ENCODE results near the gene ZNF584.
A peak's percentile ranks its signal among the peaks of the same experiment; 100 is the strongest.

The ZNF584 gene

GRCh38 chr19:58387338-58388174, 20.9 kb upstream of the ZNF584 start:
- H3K79me1 ChIP-seq (ENCODE audit: low read length) = peaks cover 11% of the 10 kb centered on the region
- no CpG with 5 or more reads among the region's 39 CpGs for WGBS (ENCODE audit: extremely low coverage, insufficient coverage, insufficient read length)

DNA sequence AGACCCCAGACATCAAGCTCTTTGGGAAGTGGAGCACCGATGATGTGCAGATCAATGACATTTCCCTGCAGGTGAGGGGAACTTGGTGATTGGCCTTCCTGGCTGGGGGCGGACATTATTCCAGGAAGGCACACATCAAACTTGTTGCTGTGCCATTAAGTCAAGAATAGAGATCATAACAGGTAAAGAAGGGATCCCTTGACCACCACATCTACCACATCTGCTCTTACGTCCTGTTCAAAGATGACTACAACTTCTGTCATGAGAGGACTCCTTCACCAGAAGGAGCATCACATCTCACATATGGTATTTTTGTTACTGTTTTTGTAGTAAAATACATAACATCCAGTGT, 20.3 kb upstream of the ZNF584 start:
- Histone ChIP-seq H3K79me2 (ENCODE audit: control insufficient read depth, insufficient read depth, low read length, poor library complexity) (peaks cover 15% of the 10 kb centered on the region), H3K4me1 (ENCODE audit: control insufficient read depth in 1 of 2, insufficient read depth in 2 of 2, low read length in 2 of 2) (peaks cover 15 to 25% of the 10 kb centered on the region in 2 experiments), H3K9me3 (ENCODE audit: insufficient read depth, low read depth, low read length) (no peaks in the 10 kb centered on the region), H2AFZ (ENCODE audit: insufficient read depth, low read length, poor library complexity) (no peak overlapping the region), H3K4me2 (ENCODE audit: low read length) (peak overlapping the region; percentile 63), H2BK12ac (ENCODE audit: low read length) (no peak overlapping the region), H4K91ac (ENCODE audit: low read depth, low read length) (no peak overlapping the region), H3K4ac (ENCODE audit: low read depth, low read length) (peak overlapping the region; percentile 80), H3K36me3 (ENCODE audit: control insufficient read depth in 1 of 2, insufficient read depth in 2 of 2, low read length in 2 of 2) (peaks cover 22 to 33% of the 10 kb centered on the region in 2 experiments), H4K8ac (ENCODE audit: low read depth, low read length) (no peak overlapping the region), H3K18ac (ENCODE audit: low read length) (no peak overlapping the region), H3K27me3 (ENCODE audit: insufficient read depth, low read length) (no peaks in the 10 kb centered on the region), H2BK120ac (ENCODE audit: insufficient read depth, low read length, poor library complexity) (no peak overlapping the region), H3K79me1 (ENCODE audit: low read length) (peaks cover 11% of the 10 kb centered on the region), H3K27ac (ENCODE audit: low read depth, low read length) (no peak overlapping the region), H3K9ac (ENCODE audit: low read length) (peak overlapping the region; percentile 60), H2BK5ac (ENCODE audit: low read depth, low read length, poor library complexity) (no peak overlapping the region), H3K23ac (ENCODE audit: low read length) (no peak overlapping the region), H4K12ac (ENCODE audit: low read depth, low read length) (no peak overlapping the region), H3K14ac (ENCODE audit: low read length) (no peak overlapping the region), H2AK5ac (ENCODE audit: low read length) (no peak overlapping the region), H3K4me3 (ENCODE audit: low read depth, low read length) (peak overlapping the region; percentile 80)
- no CpG with 5 or more reads among the region's 3 CpGs for WGBS (ENCODE audit: extremely low coverage, insufficient coverage, insufficient read length)
- no peak for DNase-seq

More at GRCh38 chr19:58387338-58388174, 20.9 kb upstream of the ZNF584 start:
- Histone ChIP-seq H2BK5ac (ENCODE audit: low read depth, low read length, poor library complexity) (no peak overlapping the region), H3K23ac (ENCODE audit: low read length) (no peak overlapping the region), H4K12ac (ENCODE audit: low read depth, low read length) (no peak overlapping the region), H3K4ac (ENCODE audit: low read depth, low read length) (peak overlapping the region; percentile 80), H4K91ac (ENCODE audit: low read depth, low read length) (no peak overlapping the region), H3K4me2 (ENCODE audit: low read length) (peak overlapping the region; percentile 63), H3K14ac (ENCODE audit: low read length) (peak overlapping the region; percentile 38), H3K9me3 (ENCODE audit: insufficient read depth, low read depth, low read length) (no peaks in the 10 kb centered on the region), H4K8ac (ENCODE audit: low read depth, low read length) (peak overlapping the region; percentile 1), H2AK5ac (ENCODE audit: low read length) (peak overlapping the region; percentile 49), H3K27me3 (ENCODE audit: insufficient read depth, low read length) (no peaks in the 10 kb centered on the region), H3K4me1 (ENCODE audit: control insufficient read depth in 1 of 2, insufficient read depth in 2 of 2, low read length in 2 of 2) (peaks cover 11 to 20% of the 10 kb centered on the region in 2 experiments), H3K36me3 (ENCODE audit: control insufficient read depth in 1 of 2, insufficient read depth in 2 of 2, low read length in 2 of 2) (peaks cover 16 to 27% of the 10 kb centered on the region in 2 experiments), H3K4me3 (ENCODE audit: low read depth, low read length) (peak overlapping the region; percentile 80), H3K79me2 (ENCODE audit: control insufficient read depth, insufficient read depth, low read length, poor library complexity) (peaks cover 15% of the 10 kb centered on the region), H2BK12ac (ENCODE audit: low read length) (no peak overlapping the region), H2BK120ac (ENCODE audit: insufficient read depth, low read length, poor library complexity) (no peak overlapping the region), H3K27ac (ENCODE audit: low read depth, low read length) (no peak overlapping the region), H3K18ac (ENCODE audit: low read length) (no peak overlapping the region), H3K9ac (ENCODE audit: low read length) (peak overlapping the region; percentile 87), H2AFZ (ENCODE audit: insufficient read depth, low read length, poor library complexity) (no peak overlapping the region)
- DNase-seq = no peak

GRCh38 chr19:58392945-58393724, 15.3 kb upstream of the ZNF584 start:
- Histone ChIP-seq H2BK120ac (ENCODE audit: insufficient read depth, low read length, poor library complexity) (no peak overlapping the region), H3K27me3 (ENCODE audit: insufficient read depth, low read length) (peaks cover 15% of the 10 kb centered on the region), H3K4ac (ENCODE audit: low read depth, low read length) (no peak overlapping the region), H4K91ac (ENCODE audit: low read depth, low read length) (no peak overlapping the region), H2BK12ac (ENCODE audit: low read length) (no peak overlapping the region), H3K36me3 (ENCODE audit: control insufficient read depth in 1 of 2, insufficient read depth in 2 of 2, low read length in 2 of 2) (peaks cover 42 to 52% of the 10 kb centered on the region in 2 experiments), H3K23ac (ENCODE audit: low read length) (no peak overlapping the region), H3K4me1 (ENCODE audit: control insufficient read depth in 1 of 2, insufficient read depth in 2 of 2, low read length in 2 of 2) (peaks cover 22 to 30% of the 10 kb centered on the region in 2 experiments), H2AK5ac (ENCODE audit: low read length) (no peak overlapping the region), H2BK5ac (ENCODE audit: low read depth, low read length, poor library complexity) (no peak overlapping the region), H3K4me2 (ENCODE audit: low read length) (no peak overlapping the region), H4K8ac (ENCODE audit: low read depth, low read length) (no peak overlapping the region), H3K18ac (ENCODE audit: low read length) (peak overlapping the region; percentile 11), H3K79me2 (ENCODE audit: control insufficient read depth, insufficient read depth, low read length, poor library complexity) (peaks cover 3% of the 10 kb centered on the region), H3K4me3 (ENCODE audit: low read depth, low read length) (no peak overlapping the region), H3K14ac (ENCODE audit: low read length) (no peak overlapping the region), H3K27ac (ENCODE audit: low read depth, low read length) (no peak overlapping the region), H4K12ac (ENCODE audit: low read depth, low read length) (no peak overlapping the region), H3K9me3 (ENCODE audit: insufficient read depth, low read depth, low read length) (no peaks in the 10 kb centered on the region), H3K79me1 (ENCODE audit: low read length) (peaks cover 8% of the 10 kb centered on the region), H2AFZ (ENCODE audit: insufficient read depth, low read length, poor library complexity) (no peak overlapping the region), H3K9ac (ENCODE audit: low read length) (no peak overlapping the region)
- no peak for DNase-seq
- no CpG with 5 or more reads among the region's 26 CpGs for WGBS (ENCODE audit: extremely low coverage, insufficient coverage, insufficient read length)

GRCh38 chr19:58393725-58394033, 14.8 kb upstream of the ZNF584 start:
- no peak overlapping the region for H2AFZ ChIP-seq (ENCODE audit: insufficient read depth, low read length, poor library complexity)
- no peak overlapping the region for H3K18ac ChIP-seq (ENCODE audit: low read length)
- peaks cover 22 to 30% of the 10 kb centered on the region in 2 experiments for H3K4me1 ChIP-seq (ENCODE audit: control insufficient read depth in 1 of 2, insufficient read depth in 2 of 2, low read length in 2 of 2)
- DNase-seq = no peak
- H3K27me3 ChIP-seq (ENCODE audit: insufficient read depth, low read length) = peaks cover 15% of the 10 kb centered on the region
- H3K23ac ChIP-seq (ENCODE audit: low read length) = no peak overlapping the region
- H2BK12ac ChIP-seq (ENCODE audit: low read length) = no peak overlapping the region
- no peak overlapping the region for H4K91ac ChIP-seq (ENCODE audit: low read depth, low read length)
- no peak overlapping the region for H2BK120ac ChIP-seq (ENCODE audit: insufficient read depth, low read length, poor library complexity)
- H3K9me3 ChIP-seq (ENCODE audit: insufficient read depth, low read depth, low read length) = no peaks in the 10 kb centered on the region
- H2AK5ac ChIP-seq (ENCODE audit: low read length) = no peak overlapping the region
- peaks cover 42 to 49% of the 10 kb centered on the region in 2 experiments for H3K36me3 ChIP-seq (ENCODE audit: control insufficient read depth in 1 of 2, insufficient read depth in 2 of 2, low read length in 2 of 2)
- no peak overlapping the region for H3K4ac ChIP-seq (ENCODE audit: low read depth, low read length)
- H3K4me2 ChIP-seq (ENCODE audit: low read length) = no peak overlapping the region
- H3K14ac ChIP-seq (ENCODE audit: low read length) = no peak overlapping the region
- H3K9ac ChIP-seq (ENCODE audit: low read length) = no peak overlapping the region
- H3K27ac ChIP-seq (ENCODE audit: low read depth, low read length) = no peak overlapping the region
- H3K4me3 ChIP-seq (ENCODE audit: low read depth, low read length) = no peak overlapping the region
- H4K8ac ChIP-seq (ENCODE audit: low read depth, low read length) = no peak overlapping the region
- H4K12ac ChIP-seq (ENCODE audit: low read depth, low read length) = no peak overlapping the region
- no peak overlapping the region for H2BK5ac ChIP-seq (ENCODE audit: low read depth, low read length, poor library complexity)
- H3K79me1 ChIP-seq (ENCODE audit: low read length) = peaks cover 8% of the 10 kb centered on the region
- H3K79me2 ChIP-seq (ENCODE audit: control insufficient read depth, insufficient read depth, low read length, poor library complexity) = peaks cover 3% of the 10 kb centered on the region
- WGBS (ENCODE audit: extremely low coverage, insufficient coverage, insufficient read length) = no CpG with 5 or more reads among the region's 4 CpGs
